ENCODE data around the gene KLF1.

DNA sequence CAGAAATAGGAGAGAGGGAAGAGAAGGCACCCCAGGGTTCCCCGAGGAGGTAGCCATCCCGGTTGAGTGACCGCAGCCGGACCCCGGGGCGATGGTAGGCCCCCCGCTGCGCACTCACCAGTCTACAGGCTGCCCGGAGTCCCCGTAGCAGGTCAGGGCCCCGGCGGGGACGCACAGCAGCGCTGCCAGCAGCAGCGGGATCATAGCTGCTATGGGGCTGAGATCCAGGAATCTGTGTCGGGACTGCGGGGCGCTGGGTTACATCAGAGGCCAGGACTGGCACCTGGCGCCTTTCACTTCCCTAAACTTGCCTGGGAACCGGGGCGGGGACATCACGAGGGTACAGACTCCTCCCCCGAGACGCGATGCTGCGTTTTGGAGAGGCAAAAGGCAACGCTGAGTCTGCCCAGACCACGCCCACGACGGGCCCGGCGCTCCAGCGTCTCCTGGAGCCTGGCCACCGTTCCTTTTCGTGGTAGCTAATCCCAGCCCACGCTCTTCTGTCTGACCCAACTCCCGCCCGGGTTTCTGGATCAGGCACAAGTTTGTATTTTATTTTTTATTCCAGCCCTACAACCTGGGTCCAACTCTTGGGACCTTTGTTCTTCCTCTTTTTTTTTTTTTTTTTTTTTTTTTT lies 5.7 kb downstream of the KLF1 start, which contains the start of gene DNASE2:
- TF ChIP-seq, protein P1, sequence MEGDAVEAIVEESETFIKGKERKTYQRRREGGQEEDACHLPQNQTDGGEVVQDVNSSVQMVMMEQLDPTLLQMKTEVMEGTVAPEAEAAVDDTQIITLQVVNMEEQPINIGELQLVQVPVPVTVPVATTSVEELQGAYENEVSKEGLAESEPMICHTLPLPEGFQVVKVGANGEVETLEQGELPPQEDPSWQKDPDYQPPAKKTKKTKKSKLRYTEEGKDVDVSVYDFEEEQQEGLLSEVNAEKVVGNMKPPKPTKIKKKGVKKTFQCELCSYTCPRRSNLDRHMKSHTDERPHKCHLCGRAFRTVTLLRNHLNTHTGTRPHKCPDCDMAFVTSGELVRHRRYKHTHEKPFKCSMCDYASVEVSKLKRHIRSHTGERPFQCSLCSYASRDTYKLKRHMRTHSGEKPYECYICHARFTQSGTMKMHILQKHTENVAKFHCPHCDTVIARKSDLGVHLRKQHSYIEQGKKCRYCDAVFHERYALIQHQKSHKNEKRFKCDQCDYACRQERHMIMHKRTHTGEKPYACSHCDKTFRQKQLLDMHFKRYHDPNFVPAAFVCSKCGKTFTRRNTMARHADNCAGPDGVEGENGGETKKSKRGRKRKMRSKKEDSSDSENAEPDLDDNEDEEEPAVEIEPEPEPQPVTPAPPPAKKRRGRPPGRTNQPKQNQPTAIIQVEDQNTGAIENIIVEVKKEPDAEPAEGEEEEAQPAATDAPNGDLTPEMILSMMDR (conservative IDR thresholded peaks at IDR 0.05; ENCODE audit: low read length): no peak
- no peak for TF ChIP-seq EZH2phosphoT487 (IDR thresholded peaks at IDR 0.05; ENCODE audit: borderline replicate concordance)

All from Loucy (cell line).